Activated T-cell treated with anti-CD3 and anti-CD28 coated beads, Interleukin-2, amount 50 U/mL, for 1 hour (primary cell): Measurements from ENCODE around the gene TMEM98.
"Not testable (repeated sequence)": the region's sequence is repeated elsewhere in the genome, so short reads cannot be mapped to it uniquely, and the experiment has no call there.

ENCODE experiments used
- DNase-seq: peaks from one replicate; pipeline ENCODE4 v3.0.0-alpha.2; 2020

TMEM98 gene

DNA sequence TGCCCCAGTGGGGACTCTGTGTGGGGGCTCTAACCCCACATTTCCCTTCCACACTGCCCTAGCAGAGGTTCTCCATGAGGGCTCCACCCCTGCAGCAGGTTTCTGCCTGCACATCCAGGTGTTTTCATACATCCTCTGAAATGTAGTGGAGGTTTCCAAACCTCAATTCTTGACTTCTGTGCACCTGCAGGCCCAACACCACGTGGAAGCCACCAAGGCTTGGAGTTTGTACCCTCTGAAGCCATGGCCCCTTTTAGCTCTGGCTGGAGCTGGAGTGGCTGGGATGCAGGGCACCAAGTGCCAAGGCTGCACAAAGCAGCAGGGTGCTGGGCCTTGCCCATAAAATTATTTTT is 59.5 kb downstream of the TMEM98 start:
- not testable (repeated sequence) for DNase-seq

DNA sequence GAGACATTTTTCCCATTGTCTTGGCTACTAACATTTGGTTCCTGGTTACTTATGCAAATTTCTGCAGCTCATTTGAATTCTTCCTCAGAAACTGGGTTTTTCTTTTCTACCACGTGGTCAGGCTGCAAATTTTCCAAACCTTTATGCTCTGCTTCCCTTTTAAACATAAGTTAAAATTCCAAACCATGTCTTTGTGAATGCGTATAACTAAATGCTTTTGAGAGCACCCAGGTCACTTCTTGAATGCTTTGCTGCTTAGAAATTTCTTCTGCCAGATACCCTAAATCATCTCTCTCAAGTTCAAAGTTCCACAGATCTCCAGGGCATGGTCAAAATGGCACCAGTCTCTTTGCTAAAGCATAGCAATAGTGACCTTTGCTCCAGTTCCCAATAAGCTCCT is 59.9 kb downstream of the TMEM98 start:
- DNase-seq, result not testable (repeated sequence)

DNA sequence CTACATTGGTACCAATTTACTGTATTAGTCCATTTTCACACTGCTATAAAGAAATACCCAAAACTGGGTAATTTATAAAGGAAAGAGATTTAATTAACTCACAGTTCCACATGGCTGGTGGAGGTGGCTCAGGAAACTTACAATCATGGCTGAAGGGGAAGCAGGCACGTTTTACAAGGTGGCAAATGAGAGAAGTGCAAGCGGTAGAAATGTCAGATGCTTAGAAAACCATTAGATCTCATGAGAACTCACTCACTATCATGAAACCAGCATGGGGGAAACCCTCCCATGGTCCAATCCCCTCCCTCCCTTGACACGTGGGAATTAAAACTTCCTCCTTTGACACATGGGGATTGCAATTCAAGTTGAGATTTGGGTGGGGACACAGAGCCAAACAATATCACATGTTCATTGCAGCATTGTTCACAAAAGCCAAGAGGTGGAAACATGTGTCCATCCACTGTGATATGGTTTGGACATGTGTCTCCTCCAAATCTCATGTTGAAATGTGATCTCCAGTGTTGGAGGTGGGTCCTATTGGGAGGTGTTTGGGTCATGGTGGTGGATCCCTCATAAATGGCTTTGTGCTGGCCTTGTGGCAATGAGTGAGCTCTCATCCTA is 60.6 kb downstream of the TMEM98 start:
- no peak for DNase-seq

DNA sequence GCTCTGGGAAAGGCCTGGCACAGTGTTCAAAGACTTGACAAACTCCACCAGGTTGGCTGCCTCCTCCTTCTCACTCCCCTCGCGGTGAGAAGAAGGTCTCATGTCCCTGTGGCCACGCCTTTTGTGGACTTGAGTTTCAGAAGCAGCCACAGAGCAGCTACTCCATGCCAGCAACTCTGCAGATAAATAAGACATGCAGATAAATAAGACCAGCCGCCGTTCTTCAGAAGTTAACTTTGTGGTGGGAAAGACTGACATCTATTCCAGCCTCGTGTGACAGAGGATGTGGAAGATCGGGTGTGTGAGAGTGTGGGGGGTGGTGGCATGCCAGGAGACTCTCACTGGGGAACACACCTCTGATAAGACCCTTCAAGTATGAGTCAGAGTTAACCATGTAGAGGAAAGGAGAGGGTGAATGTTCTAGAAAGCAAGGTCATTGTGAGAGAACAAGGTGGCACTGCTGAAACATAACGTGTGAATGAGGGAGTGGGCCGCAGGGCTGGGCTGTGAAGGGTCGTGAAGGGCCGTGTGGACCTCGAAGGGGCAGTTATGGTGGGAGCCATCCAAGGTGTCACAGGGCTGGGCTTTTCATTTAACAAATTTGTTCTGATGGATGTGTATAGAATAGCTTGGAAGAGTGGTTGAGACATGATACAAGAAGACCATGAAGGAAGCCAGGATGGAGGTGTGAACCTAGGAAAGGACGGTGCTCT is 64.5 kb downstream of the TMEM98 start:
- DNase-seq, result no peak

DNA sequence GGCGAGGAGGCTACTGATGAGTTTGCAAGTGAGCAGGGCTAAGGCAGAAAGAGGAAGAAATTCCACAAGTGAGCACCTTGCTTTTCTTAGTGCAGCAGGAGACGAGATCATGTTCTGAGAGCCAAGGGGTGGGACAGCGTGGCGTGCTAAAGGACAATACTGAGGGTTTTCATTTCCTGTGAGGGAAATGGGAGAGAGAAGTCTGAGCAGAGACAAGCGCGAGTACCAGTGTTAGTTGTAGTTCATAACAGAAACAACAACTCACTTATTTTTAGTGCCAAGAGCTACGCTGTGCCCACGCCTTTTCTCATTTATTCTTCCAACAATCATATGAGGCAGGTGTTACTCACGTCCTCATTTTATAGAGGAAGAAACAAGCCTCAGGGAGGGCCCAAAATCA is 66.0 kb downstream of the TMEM98 start:
- DNase-seq, result no peak
